GM20431 (cell line): ENCODE data around the gene L1TD1.
"Not testable (repeated sequence)": the region's sequence is repeated elsewhere in the genome, so short reads cannot be mapped to it uniquely, and the experiment has no call there.

Experiments
- in situ Hi-C: fragments of 300-500 bp; cut with MseI, MboI; formaldehyde crosslinking; loops from one replicate; pipeline ENCODE4 v1.15.0; 2020; ENCODE audit warnings: low sequenced_read_pairs; ENCODE audit not compliant: unreplicated experiment

L1TD1 gene

GRCh38 chr1:62194651-62195544, at the start of gene L1TD1:
L1TD1 (plus strand) TSS chr1:62194849; CDS start chr1:62206629, 11,780 bp downstream.
- in situ Hi-C loops, result no loop called here

GRCh38 chr1:62159940-62160348, 34.7 kb upstream of the L1TD1 start:
- in situ Hi-C loops, result no loop called here

- in situ Hi-C loops, result no loop called here
These were observed 32.9 kb upstream of the L1TD1 start for GRCh38 chr1:62161711-62162110.

- in situ Hi-C loops, result loop anchor here (10.0 kb wide), 1 partner anchor 244 kb away; no protein-coding TSS in a partner anchor
These were observed 24.3 kb upstream of the L1TD1 start for GRCh38 chr1:62170380-62170779.

- in situ Hi-C loops, result loop anchor here (10.0 kb wide), 1 partner anchor 239 kb away; no protein-coding TSS in a partner anchor
These were observed 19.0 kb upstream of the L1TD1 start for GRCh38 chr1:62175568-62176179.

- in situ Hi-C loops, result loop anchor here (10.0 kb wide), 1 partner anchor 238 kb away; no protein-coding TSS in a partner anchor
These were observed 17.9 kb upstream of the L1TD1 start for GRCh38 chr1:62176597-62177312.

- in situ Hi-C loops, result loop anchor here (10.0 kb wide), 1 partner anchor 237 kb away; no protein-coding TSS in a partner anchor
These were observed 17.0 kb upstream of the L1TD1 start for GRCh38 chr1:62177621-62178020.

- in situ Hi-C loops, result loop anchor here (10.0 kb wide), 1 partner anchor 236 kb away; no protein-coding TSS in a partner anchor
These were observed 16.3 kb upstream of the L1TD1 start for GRCh38 chr1:62178372-62178771.

GRCh38 chr1:62180054-62180453, 14.6 kb upstream of the L1TD1 start:
- in situ Hi-C loops, result not testable (repeated sequence)

GRCh38 chr1:62180639-62181038, 14.0 kb upstream of the L1TD1 start:
- in situ Hi-C loops, result no loop called here

GRCh38 chr1:62181532-62181931, 13.1 kb upstream of the L1TD1 start:
- in situ Hi-C loops, result no loop called here

- in situ Hi-C loops, result not testable (repeated sequence)
These were observed 12.5 kb upstream of the L1TD1 start for GRCh38 chr1:62182157-62182556.

GRCh38 chr1:62183164-62184020, 11.3 kb upstream of the L1TD1 start:
- in situ Hi-C loops, result not testable (repeated sequence)

GRCh38 chr1:62184336-62184735, 10.3 kb upstream of the L1TD1 start:
- in situ Hi-C loops, result no loop called here

GRCh38 chr1:62185233-62185632, 9.4 kb upstream of the L1TD1 start:
- in situ Hi-C loops, result not testable (repeated sequence)

- in situ Hi-C loops, result no loop called here
These were observed 9.0 kb upstream of the L1TD1 start for GRCh38 chr1:62185677-62186076.

GRCh38 chr1:62187548-62187947, 7.1 kb upstream of the L1TD1 start:
- in situ Hi-C loops, result no loop called here

GRCh38 chr1:62188111-62188510, 6.5 kb upstream of the L1TD1 start:
- in situ Hi-C loops, result no loop called here

GRCh38 chr1:62196086-62196690, 1.5 kb downstream of the L1TD1 start:
- in situ Hi-C loops, result no loop called here
